ENCODE measurements around the gene SCUBE1. TPM values are rescaled to one million over a fixed set of nuclear protein-coding genes. Genes with fewer than 3 reads are reported as not detected.

SCUBE1 gene
- total and polyA plus RNA-seq, 2 of the 8 experiments (the other 6 are each of a cell fraction or from before 2014, with no cell fraction given): 2.3 to 4.9 TPM

GRCh38 chr22:43289976-43290721 lies 53.0 kb downstream of the SCUBE1 start (continued):
- TF ChIP-seq JUN (IDR thresholded peaks at IDR 0.05; ENCODE audit: low read depth, low read length): no peak
- TF ChIP-seq JUND (IDR thresholded peaks at IDR 0.05; ENCODE audit: low read length): no peak
- no peak for TF ChIP-seq SIRT6 (IDR thresholded peaks at IDR 0.05; ENCODE audit: low read length)
- TF ChIP-seq CREB1 (IDR thresholded peaks at IDR 0.05): no peak
- TF ChIP-seq GABPA (IDR thresholded peaks at IDR 0.05; ENCODE audit: borderline replicate concordance, insufficient read depth, low read length): no peak
- no peak for TF ChIP-seq TAF1 (IDR thresholded peaks at IDR 0.05; ENCODE audit: low read depth, low read length)
- no peak for TF ChIP-seq NRF1 (IDR thresholded peaks at IDR 0.05; ENCODE audit: low read depth, low read length)
- no peak for TF ChIP-seq BRCA1 (IDR thresholded peaks at IDR 0.05; ENCODE audit: low read depth, low read length)
- no peak for TF ChIP-seq TAF7 (optimal IDR thresholded peaks at IDR 0.05; ENCODE audit: borderline replicate concordance, low read depth, low read length)
